Brain microvascular endothelial cell (primary cell): ENCODE measurements around the gene MAPK1IP1L.

ENCODE experiments used
- DNase-seq: peaks from one replicate; pipeline ENCODE4 v3.0.0-alpha.2; 2020
- H3K27ac ChIP-seq: fragments of 250-450 bp; sonication (Bioruptor Pico); 2 replicates; pipeline ENCODE4 v1.5.1; 2020; ENCODE audit warnings: mild to moderate bottlenecking, moderate library complexity
- H3K27me3 ChIP-seq: fragments of 250-450 bp; sonication (Bioruptor Pico); replicated peaks from 2 replicates; pipeline ENCODE4 v1.5.1; 2020; ENCODE audit warnings: mild to moderate bottlenecking
- H3K36me3 ChIP-seq: fragments of 250-450 bp; sonication (Bioruptor Pico); replicated peaks from 2 replicates; pipeline ENCODE4 v1.5.1; 2020; ENCODE audit warnings: mild to moderate bottlenecking
- H3K4me3 ChIP-seq: 2 replicates; pipeline ENCODE4 v1.5.1; 2011; ENCODE audit warnings: low read depth, mild to moderate bottlenecking, control low read depth, low read length, moderate library complexity
- CTCF ChIP-seq: IDR thresholded peaks from 2 replicates; pipeline ENCODE4 v1.5.1; 2011; ENCODE audit warnings: low read depth, mild to moderate bottlenecking, moderate library complexity, low read length, control low read depth, inconsistent platforms; ENCODE audit errors: missing control alignments
- in situ Hi-C: cut with HindIII; loops from 2 replicates; pipeline ENCODE4 v1.10.0; 2017; ENCODE audit warnings: low sequenced_read_pairs, low pct_ligation_motif_present

Gene MAPK1IP1L

GRCh38 chr14:55111122-55111708, 59.8 kb downstream of the MAPK1IP1L start:
- H3K36me3 ChIP-seq: no peaks in the 10 kb centered on the region
- no peaks in the 10 kb centered on the region for H3K27me3 ChIP-seq
- no peak for DNase-seq
- peak; percentile 29 for TF ChIP-seq CTCF
- in situ Hi-C loops: no loop called here
- H3K4me3 ChIP-seq: no peak overlapping the region
- H3K27ac ChIP-seq: no peak overlapping the region

GRCh38 chr14:55114720-55115119, 63.3 kb downstream of the MAPK1IP1L start:
- DNase-seq: no peak
- in situ Hi-C loops: no loop called here
- Histone ChIP-seq H3K27ac (no peak overlapping the region), H3K36me3 (no peaks in the 10 kb centered on the region), H3K27me3 (no peaks in the 10 kb centered on the region), H3K4me3 (no peak overlapping the region)
- TF ChIP-seq CTCF: no peak

- Histone ChIP-seq H3K27me3 (no peaks in the 10 kb centered on the region), H3K36me3 (no peaks in the 10 kb centered on the region), H3K27ac (no peak overlapping the region), H3K4me3 (no peak overlapping the region)
- TF ChIP-seq CTCF: no peak
- DNase-seq: no peak
- in situ Hi-C loops: no loop called here
Observed at GRCh38 chr14:55115460-55115859, 64.0 kb downstream of the MAPK1IP1L start.

- Histone ChIP-seq H3K27ac (no peak overlapping the region), H3K27me3 (no peaks in the 10 kb centered on the region), H3K4me3 (no peak overlapping the region), H3K36me3 (no peaks in the 10 kb centered on the region)
- no peak for DNase-seq
- TF ChIP-seq CTCF: no peak
- in situ Hi-C loops: no loop called here
Observed at GRCh38 chr14:55115861-55116245, 64.4 kb downstream of the MAPK1IP1L start.

GRCh38 chr14:55116246-55117030, 65.0 kb downstream of the MAPK1IP1L start:
- TF ChIP-seq CTCF: no peak
- DNase-seq: no peak
- Histone ChIP-seq H3K4me3 (no peak overlapping the region), H3K36me3 (no peaks in the 10 kb centered on the region), H3K27ac (no peak overlapping the region), H3K27me3 (no peaks in the 10 kb centered on the region)
- in situ Hi-C loops: no loop called here
